GM12864 (cell line): ENCODE measurements around the gene LTB4R2.

Experiments used
- DNase-seq: peaks from one replicate; pipeline ENCODE4 v3.0.0-alpha.2; 2011; ENCODE audit warnings: low read depth
- H3K4me3 ChIP-seq: 2 replicates; pipeline ENCODE4 v1.5.1; 2011; ENCODE audit warnings: mild to moderate bottlenecking, low read depth, low read length, control low read depth
- TF ChIP-seq, protein P1 (sequence below): IDR thresholded peaks from 2 replicates; pipeline ENCODE4 v1.5.1; 2011; ENCODE audit warnings: low read depth, mild to moderate bottlenecking, moderate library complexity, low read length, control low read depth, inconsistent platforms; ENCODE audit errors: missing control alignments

Gene LTB4R2

DNA sequence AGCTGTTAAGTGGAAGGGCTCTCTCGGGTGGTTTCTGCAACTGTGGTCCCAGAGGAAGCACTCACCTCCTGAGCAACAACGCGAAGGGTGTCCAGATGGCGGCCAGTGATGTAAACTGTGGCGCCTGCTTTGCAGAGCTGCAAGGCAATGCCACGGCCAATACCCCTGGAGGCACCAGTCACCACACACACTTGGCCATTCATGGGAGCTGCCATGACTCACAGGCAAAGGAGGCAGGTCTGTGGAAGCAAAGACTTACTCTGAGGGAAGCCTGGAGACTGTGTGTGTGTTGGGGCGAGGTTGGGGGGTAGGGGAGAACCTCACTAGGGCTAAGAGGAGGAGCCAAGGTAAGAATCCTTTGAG is 11.1 kb upstream of the LTB4R2 start:
- TF ChIP-seq, protein P1, sequence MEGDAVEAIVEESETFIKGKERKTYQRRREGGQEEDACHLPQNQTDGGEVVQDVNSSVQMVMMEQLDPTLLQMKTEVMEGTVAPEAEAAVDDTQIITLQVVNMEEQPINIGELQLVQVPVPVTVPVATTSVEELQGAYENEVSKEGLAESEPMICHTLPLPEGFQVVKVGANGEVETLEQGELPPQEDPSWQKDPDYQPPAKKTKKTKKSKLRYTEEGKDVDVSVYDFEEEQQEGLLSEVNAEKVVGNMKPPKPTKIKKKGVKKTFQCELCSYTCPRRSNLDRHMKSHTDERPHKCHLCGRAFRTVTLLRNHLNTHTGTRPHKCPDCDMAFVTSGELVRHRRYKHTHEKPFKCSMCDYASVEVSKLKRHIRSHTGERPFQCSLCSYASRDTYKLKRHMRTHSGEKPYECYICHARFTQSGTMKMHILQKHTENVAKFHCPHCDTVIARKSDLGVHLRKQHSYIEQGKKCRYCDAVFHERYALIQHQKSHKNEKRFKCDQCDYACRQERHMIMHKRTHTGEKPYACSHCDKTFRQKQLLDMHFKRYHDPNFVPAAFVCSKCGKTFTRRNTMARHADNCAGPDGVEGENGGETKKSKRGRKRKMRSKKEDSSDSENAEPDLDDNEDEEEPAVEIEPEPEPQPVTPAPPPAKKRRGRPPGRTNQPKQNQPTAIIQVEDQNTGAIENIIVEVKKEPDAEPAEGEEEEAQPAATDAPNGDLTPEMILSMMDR, result no peak
- DNase-seq, result no peak
- H3K4me3 ChIP-seq, result peak overlapping the region; percentile 74

DNA sequence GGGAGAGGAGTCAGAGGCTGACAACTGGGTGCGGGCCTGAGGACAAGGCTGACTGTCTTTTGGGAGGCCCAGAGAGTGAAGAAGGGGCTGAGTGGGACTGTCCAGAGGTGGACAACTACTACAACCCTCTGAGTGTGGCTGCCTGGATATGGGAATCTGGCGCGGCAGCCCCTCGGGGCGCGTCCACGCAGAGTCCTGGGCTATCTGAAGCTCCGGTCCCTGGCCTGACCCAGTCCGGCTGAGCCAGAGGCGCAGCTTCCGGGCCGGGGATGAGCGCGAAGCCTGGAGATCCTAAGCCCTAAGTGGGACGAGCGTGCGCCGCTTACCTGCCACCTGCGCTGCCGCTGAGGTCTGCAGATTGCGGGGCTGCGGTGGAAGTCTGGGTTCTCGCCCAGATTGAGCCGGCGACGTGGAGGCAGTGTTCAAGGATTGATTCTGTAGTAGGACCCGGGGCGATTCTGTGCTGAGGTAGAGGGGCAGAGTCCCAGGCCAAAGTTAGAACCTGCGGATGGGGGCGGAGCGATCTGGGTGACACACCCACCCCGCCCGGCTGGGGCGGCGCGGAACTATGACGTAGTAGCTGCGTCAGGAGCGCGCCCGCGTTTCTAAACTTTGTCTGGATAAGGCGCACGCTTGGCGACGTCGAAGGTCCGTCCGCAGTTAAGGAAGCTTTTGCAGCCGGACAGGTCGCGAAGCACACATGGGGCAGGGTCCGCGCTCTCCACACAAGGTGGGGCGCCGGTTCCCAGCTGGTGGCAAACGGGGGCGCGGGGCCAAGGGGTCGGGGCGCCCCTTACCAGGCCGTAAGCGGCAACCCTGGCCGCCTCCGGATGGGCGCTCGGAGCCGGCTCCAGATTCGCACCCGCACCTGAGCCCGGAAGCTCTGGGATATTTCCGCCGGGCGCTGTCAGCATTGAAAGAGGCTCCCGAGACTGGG is 10.4 kb upstream of the LTB4R2 start, which contains the start of the genes DHRS1 and NOP9:
Gene DHRS1, minus strand, starts transcription at position 526 of the 937 bp plus-strand sequence. CDS start 674 bp downstream, outside the sequence.
Gene NOP9, plus strand, starts transcription at position 596 of the 937 bp plus-strand sequence. Its CDS starts 105 bp downstream, at position 701.
- TF ChIP-seq, protein P1, result no peak
- H3K4me3 ChIP-seq, result peak within 1 kb of the TSS; percentile 74
- DNase-seq, result peak; percentile 69

GRCh38 chr14:24300326-24300980 is 9.5 kb upstream of the LTB4R2 start:
- TF ChIP-seq, protein P1, result no peak
- no peak for DNase-seq
- H3K4me3 ChIP-seq, result peak overlapping the region; percentile 74

DNA sequence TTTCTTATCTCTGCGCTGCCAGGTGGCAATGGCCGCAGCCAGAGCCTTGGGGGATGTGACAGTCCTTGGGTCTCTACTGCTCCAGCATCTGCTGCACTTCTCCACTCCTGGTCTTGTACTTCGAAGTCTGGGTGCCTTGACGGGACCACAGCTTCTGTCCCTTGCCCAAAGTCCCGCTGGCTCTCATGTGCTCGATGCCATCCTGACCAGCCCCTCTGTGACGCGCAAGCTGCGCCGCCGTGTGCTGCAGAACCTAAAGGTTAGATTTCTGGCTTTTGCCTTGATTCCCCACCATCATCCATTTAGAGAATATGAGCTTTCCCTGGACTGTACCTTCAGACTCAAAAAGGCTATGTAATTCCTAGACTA is 5.9 kb upstream of the LTB4R2 start:
- H3K4me3 ChIP-seq, result no peak overlapping the region
- no peak for DNase-seq
- TF ChIP-seq, protein P1, result no peak

GRCh38 chr14:24307156-24307574 is 2.8 kb upstream of the LTB4R2 start:
- no peak overlapping the region for H3K4me3 ChIP-seq
- TF ChIP-seq, protein P1, result no peak
- DNase-seq, result no peak

- H3K4me3 ChIP-seq, result no peak within 1 kb of the TSS
- TF ChIP-seq, protein P1, result peak; percentile 94
- no peak for DNase-seq
Observed at GRCh38 chr14:24307575-24308341, 2.2 kb upstream of the LTB4R2 start, which contains the start of gene CIDEB. Gene CIDEB, minus strand, starts transcription at chr14:24307977. Its CDS starts 119 bp downstream, at chr14:24307858.
